B cell (primary cell): ENCODE results near the gene EXOC3. TPM values are rescaled to one million over a fixed set of nuclear protein-coding genes. Genes with fewer than 3 reads are reported as not detected.

ENCODE experiments used
- ATAC-seq: fragments of 200-7000 bp; cut with Tn5 transposase; one replicate; pipeline ENCODE4 v1.10.0; 2021; ENCODE audit warnings: low read depth, mild to moderate bottlenecking, moderate number of reproducible peaks, moderate library complexity
- CTCF ChIA-PET: fragments of 350-600 bp; sonication (Branson Sonifier 250); formaldehyde crosslinking; loops from one replicate; lab custom pipeline; 2021; ENCODE audit warnings: antibody characterized with exemption, inconsistent platforms; lab: Charles Lee
- POLR2A ChIA-PET: fragments of 350-600 bp; sonication (Branson Sonifier 250); formaldehyde crosslinking; loops from one replicate; lab custom pipeline; 2021; ENCODE audit warnings: antibody characterized with exemption; lab: Charles Lee
- DNase-seq: peaks from one replicate; pipeline ENCODE4 v3.0.0; 2013
- H2AFZ ChIP-seq: 2 replicates; pipeline ENCODE4 v1.6.1; 2012; ENCODE audit warnings: mild to moderate bottlenecking, low read depth, low read length; ENCODE audit not compliant: insufficient read depth, poor library complexity, severe bottlenecking
- H3K27ac ChIP-seq, 2 donors: 1 replicate in 1 of 2; 2 replicates in 1 of 2; pipeline ENCODE4 v1.5.1; 2012 to 2013; ENCODE audit warnings: low read length in 2 of 2, mild to moderate bottlenecking in 2 of 2, moderate library complexity in 1 of 2
- H3K27me3 ChIP-seq, 4 experiments: fragments of 200-600 bp in 1 of 4; sonication (generic) in 1 of 4; replicated peaks in 1 of 4; 1 replicate in 2 of 4; 2 replicates in 2 of 4; pipeline versions ENCODE4 v1.6.1 to v1.7.0; 2013 to 2016; ENCODE audit warnings: low read length in 3 of 4, mild to moderate bottlenecking in 2 of 4, mixed read lengths in 1 of 4, moderate library complexity in 1 of 4; ENCODE audit not compliant: insufficient read depth in 4 of 4, control insufficient read depth in 3 of 4; ENCODE audit errors: control extremely low read depth in 1 of 4
- H3K36me3 ChIP-seq, 2 experiments: replicated peaks in 1 of 2; 1 replicate in 1 of 2; 2 replicates in 1 of 2; pipeline versions ENCODE4 v1.6.1 to v1.7.1; 2013; ENCODE audit warnings: low read length in 1 of 2; ENCODE audit not compliant: insufficient read depth in 2 of 2, control insufficient read depth in 1 of 2; ENCODE audit errors: control extremely low read depth in 1 of 2, extremely low read depth in 1 of 2
- H3K4me1 ChIP-seq, 2 donors: fragments of 200-600 bp in 1 of 2; sonication (generic) in 1 of 2; 1 replicate in 1 of 2; 2 replicates in 1 of 2; pipeline versions ENCODE4 v1.5.1 to v1.6.1; 2013 to 2017; ENCODE audit warnings: low read length in 2 of 2; ENCODE audit not compliant: control insufficient read depth in 2 of 2, insufficient read depth in 2 of 2
- H3K4me2 ChIP-seq: replicated peaks from 2 replicates; pipeline ENCODE3; 2012; ENCODE audit warnings: mild to moderate bottlenecking, low read depth, low read length; ENCODE audit not compliant: poor library complexity, severe bottlenecking
- H3K4me3 ChIP-seq, 5 experiments: fragments of 200-600 bp in 1 of 5; sonication (generic) in 1 of 5; 1 replicate in 3 of 5; 2 replicates in 2 of 5; pipeline versions ENCODE4 v1.5.1 to v1.7.0; 2011 to 2016; ENCODE audit warnings: low read length in 4 of 5, mild to moderate bottlenecking in 4 of 5, low read depth in 2 of 5, control low read depth in 1 of 5, moderate library complexity in 1 of 5; ENCODE audit not compliant: insufficient read depth in 1 of 5; ENCODE audit errors: control extremely low read depth in 1 of 5, extremely low read depth in 1 of 5
- H3K79me2 ChIP-seq: fragments of 200-600 bp; sonication (generic); one replicate; pipeline ENCODE4 v1.6.0; 2016; ENCODE audit warnings: low read length; ENCODE audit not compliant: control insufficient read depth, insufficient read depth
- H3K9ac ChIP-seq: fragments of 200-600 bp; sonication (generic); 2 replicates; pipeline ENCODE4 v1.6.1; 2017; ENCODE audit warnings: mild to moderate bottlenecking, low read length, moderate library complexity
- H3K9me3 ChIP-seq, 3 donors: one replicate each; pipeline versions ENCODE4 v1.6.1 to v1.7.1; 2013; ENCODE audit warnings: low read length in 2 of 3; ENCODE audit not compliant: control insufficient read depth in 2 of 3, insufficient read depth in 1 of 3; ENCODE audit errors: control extremely low read depth in 1 of 3
- H4K20me1 ChIP-seq: 2 replicates; pipeline ENCODE4 v1.6.0; 2012; ENCODE audit warnings: mild to moderate bottlenecking, low read length; ENCODE audit not compliant: insufficient read depth, control insufficient read depth, poor library complexity, severe bottlenecking
- H3K27ac Mint-ChIP-seq: one replicate; pipeline ENCODE4 v1.8.0; 2021; ENCODE audit warnings: mixed read lengths
- H3K27me3 Mint-ChIP-seq: one replicate; pipeline ENCODE4 v1.8.0; 2021; ENCODE audit warnings: mixed read lengths
- H3K4me1 Mint-ChIP-seq: one replicate; pipeline ENCODE4 v1.8.0; 2021; ENCODE audit warnings: mixed read lengths
- H3K4me3 Mint-ChIP-seq: one replicate; pipeline ENCODE4 v1.8.0; 2021; ENCODE audit warnings: mixed read lengths
- H3K9me3 Mint-ChIP-seq: one replicate; pipeline ENCODE4 v1.8.0; 2022; ENCODE audit warnings: mixed read lengths; ENCODE audit not compliant: insufficient read depth
- EZH2 ChIP-seq: IDR thresholded peaks from 2 replicates; pipeline ENCODE4 v1.6.1; 2012; ENCODE audit warnings: borderline replicate concordance, low read depth, mild to moderate bottlenecking, moderate library complexity, low read length; ENCODE audit not compliant: insufficient read depth, poor library complexity, severe bottlenecking
- WGBS: methylation state at CpG from one replicate; pipeline ENCODE4 v1.1.5; 2013; ENCODE audit warnings: missing lambda C conversion rate; ENCODE audit not compliant: insufficient coverage; 5-methylcytosine and 5-hydroxymethylcytosine counted together
- intact Hi-C: fragments of 100-400 bp; cut with micrococcal nuclease; formaldehyde crosslinking; loops from one replicate; pipeline ENCODE4 v1.10.0; 2022
- polyA plus RNA-seq: library from polyadenylated mRNA; depleted of rRNA; stranded (reverse); fragments of >200 nt; gene quantifications from 2 replicates; pipeline ENCODE4 v1.2.3, GENCODE V29; 2012
- total RNA-seq, 2 donors: library from RNA; stranded (reverse); fragments of 120-200 nt in 1 of 2; gene quantifications; 1 replicate in 1 of 2; 2 replicates in 1 of 2; pipeline versions ENCODE4 v1.2.3 to v1.2.4, GENCODE V29; 2013 to 2022
- TF ChIP-seq, protein P1 (sequence below): fragments of 200-600 bp; IDR thresholded peaks from one replicate; pipeline ENCODE4 v1.8.0; 2022; ENCODE audit warnings: antibody characterized with exemption, mild to moderate bottlenecking

The EXOC3 gene
- total and polyA plus RNA-seq, 2 donors (not counting 1 experiment from before 2014, with no cell fraction given), result 44.0 to 97.1 TPM

DNA sequence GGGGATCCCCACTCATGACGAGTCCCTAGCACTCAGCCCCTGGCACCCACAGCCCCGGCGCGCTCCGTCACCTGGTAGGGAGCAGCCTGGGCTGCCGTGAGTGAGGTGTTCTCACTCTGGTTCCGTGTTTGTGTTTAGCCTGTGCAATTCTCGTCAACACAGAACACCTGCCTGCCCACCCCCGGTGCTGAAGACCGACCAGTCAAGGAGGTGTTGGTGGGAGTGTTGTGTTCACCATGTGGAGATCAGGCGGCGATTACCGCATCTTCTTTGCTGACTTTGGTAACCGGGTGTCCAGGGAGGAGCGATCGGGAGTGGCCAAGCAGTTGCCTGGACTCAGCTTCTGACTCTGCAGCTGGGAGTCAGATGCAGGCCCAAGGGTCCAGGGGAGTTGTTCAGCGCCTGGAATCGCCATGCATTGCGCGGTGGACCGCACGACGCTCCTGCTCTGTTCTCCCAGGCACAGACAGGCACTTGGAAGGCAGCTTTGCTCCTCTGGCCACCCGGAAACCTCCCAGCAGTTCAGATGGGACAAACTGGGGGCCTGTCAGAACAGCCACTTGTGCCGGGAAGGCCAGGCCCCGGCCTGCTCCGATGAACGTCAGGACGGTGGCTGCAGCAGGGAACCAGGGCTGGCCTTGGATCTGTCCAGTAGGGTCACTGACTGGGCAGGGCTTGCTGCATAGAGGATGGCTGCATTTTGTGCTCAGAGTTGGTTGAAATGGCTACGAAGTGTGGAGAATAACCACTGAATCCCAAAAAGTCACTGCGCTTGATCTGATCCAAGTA, 28.2 kb downstream of the EXOC3 start:
- Histone ChIP-seq H2AFZ (no peak overlapping the region), H3K9ac (no peak overlapping the region), H3K4me2 (peak overlapping the region; percentile 96), H3K27ac (no peak overlapping the region), H3K9me3 (peaks cover 0 to 3% (median 0%) of the 10 kb centered on the region in 3 donors), H3K27me3 (peaks cover 0 to 23% (median 6%) of the 10 kb centered on the region in 4 experiments), H3K79me2 (peaks cover 10% of the 10 kb centered on the region), H3K4me1 (peaks cover 34 to 40% of the 10 kb centered on the region in 2 donors), H3K4me3 (no peak overlapping the region), H3K36me3 (peaks cover 4 to 16% of the 10 kb centered on the region in 2 experiments), H4K20me1 (peaks cover 32% of the 10 kb centered on the region)
- Mint-ChIP-seq H3K4me1 (peaks cover 33% of the 10 kb centered on the region), H3K27ac (peak overlapping the region; percentile 37), H3K4me3 (peak overlapping the region; percentile 62), H3K27me3 (peaks cover 6% of the 10 kb centered on the region), H3K9me3 (no peaks in the 10 kb centered on the region)
- ATAC-seq (no peak), DNase-seq (no peak)
- ChIA-PET CTCF (interaction anchor here (3.8 kb wide), 1 partner anchor 25 kb away, joined by 28 read pairs; no protein-coding TSS in a partner anchor), POLR2A (interaction anchor here (0.6 to 1.2 kb wide), 2 partner anchors 24 to 70 kb away, joined by 3 read pairs; no protein-coding TSS in a partner anchor)
- no peak for TF ChIP-seq EZH2
- TF ChIP-seq, protein P1, sequence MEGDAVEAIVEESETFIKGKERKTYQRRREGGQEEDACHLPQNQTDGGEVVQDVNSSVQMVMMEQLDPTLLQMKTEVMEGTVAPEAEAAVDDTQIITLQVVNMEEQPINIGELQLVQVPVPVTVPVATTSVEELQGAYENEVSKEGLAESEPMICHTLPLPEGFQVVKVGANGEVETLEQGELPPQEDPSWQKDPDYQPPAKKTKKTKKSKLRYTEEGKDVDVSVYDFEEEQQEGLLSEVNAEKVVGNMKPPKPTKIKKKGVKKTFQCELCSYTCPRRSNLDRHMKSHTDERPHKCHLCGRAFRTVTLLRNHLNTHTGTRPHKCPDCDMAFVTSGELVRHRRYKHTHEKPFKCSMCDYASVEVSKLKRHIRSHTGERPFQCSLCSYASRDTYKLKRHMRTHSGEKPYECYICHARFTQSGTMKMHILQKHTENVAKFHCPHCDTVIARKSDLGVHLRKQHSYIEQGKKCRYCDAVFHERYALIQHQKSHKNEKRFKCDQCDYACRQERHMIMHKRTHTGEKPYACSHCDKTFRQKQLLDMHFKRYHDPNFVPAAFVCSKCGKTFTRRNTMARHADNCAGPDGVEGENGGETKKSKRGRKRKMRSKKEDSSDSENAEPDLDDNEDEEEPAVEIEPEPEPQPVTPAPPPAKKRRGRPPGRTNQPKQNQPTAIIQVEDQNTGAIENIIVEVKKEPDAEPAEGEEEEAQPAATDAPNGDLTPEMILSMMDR, result no peak
- intact Hi-C loops, result no loop called here
- WGBS, result 94% methylated on average over 29 of the region's 31 CpGs

DNA sequence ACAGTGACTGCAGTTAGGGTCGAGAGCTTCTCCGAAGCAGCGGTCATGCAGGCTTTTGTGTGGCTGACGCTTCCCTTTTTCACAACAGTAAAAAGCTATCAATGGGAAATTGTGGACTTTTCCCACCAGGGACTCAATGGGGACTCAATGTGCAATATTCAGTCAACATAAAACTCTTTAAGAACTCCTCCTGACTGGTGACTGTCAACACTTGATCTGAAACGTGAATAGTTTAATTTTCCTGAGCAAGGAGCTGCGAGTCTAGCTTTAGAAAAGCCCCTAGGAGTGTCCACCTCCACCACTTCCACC, 28.7 kb downstream of the EXOC3 start:
- peaks cover 4 to 10% of the 10 kb centered on the region in 2 experiments for H3K36me3 ChIP-seq
- peak overlapping the region in 4 of 5 experiments; percentile 71 to 89 (median 78) for H3K4me3 ChIP-seq
- no peaks in the 10 kb centered on the region for H3K9me3 Mint-ChIP-seq
- DNase-seq (no peak), ATAC-seq (no peak)
- H3K27ac Mint-ChIP-seq, result peak overlapping the region; percentile 37
- peaks cover 0 to 29% (median 6%) of the 10 kb centered on the region in 4 experiments for H3K27me3 ChIP-seq
- CTCF ChIA-PET, result interaction anchor here (3.8 kb wide), 1 partner anchor 25 kb away, joined by 28 read pairs; no protein-coding TSS in a partner anchor
- POLR2A ChIA-PET, result interaction anchor here (0.6 to 1.2 kb wide), 3 partner anchors 8 to 69 kb away, joined by 3 to 4 read pairs (median 3); no protein-coding TSS in a partner anchor
- H2AFZ ChIP-seq, result no peak overlapping the region
- peaks cover 32% of the 10 kb centered on the region for H4K20me1 ChIP-seq
- TF ChIP-seq, protein P1, result no peak
- TF ChIP-seq EZH2, result no peak
- no peak overlapping the region for H3K27ac ChIP-seq
- H3K79me2 ChIP-seq, result peaks cover 10% of the 10 kb centered on the region
- peaks cover 31% of the 10 kb centered on the region for H3K4me1 Mint-ChIP-seq
- peaks cover 34 to 40% of the 10 kb centered on the region in 2 donors for H3K4me1 ChIP-seq
- H3K27me3 Mint-ChIP-seq, result peaks cover 9% of the 10 kb centered on the region
- 80% methylated on average over 1 of the region's 6 CpGs for WGBS
- peak overlapping the region; percentile 96 for H3K4me2 ChIP-seq
- intact Hi-C loops, result loop anchor here (1.0 to 2.0 kb wide), 3 partner anchors 7 to 73 kb away; no protein-coding TSS in a partner anchor
- H3K9me3 ChIP-seq, result peaks cover 0 to 6% (median 0%) of the 10 kb centered on the region in 3 donors
- peak overlapping the region; percentile 62 for H3K4me3 Mint-ChIP-seq
- peak overlapping the region; percentile 90 for H3K9ac ChIP-seq
